Cerebellar cortex (tissue), 1 donor: ENCODE data around the gene HS1BP3.

Experiments used
- DNase-seq: peaks from one replicate; pipeline ENCODE4 v3.0.0-alpha.2; 2015; ENCODE audit warnings: low spot score

HS1BP3 gene

DNA sequence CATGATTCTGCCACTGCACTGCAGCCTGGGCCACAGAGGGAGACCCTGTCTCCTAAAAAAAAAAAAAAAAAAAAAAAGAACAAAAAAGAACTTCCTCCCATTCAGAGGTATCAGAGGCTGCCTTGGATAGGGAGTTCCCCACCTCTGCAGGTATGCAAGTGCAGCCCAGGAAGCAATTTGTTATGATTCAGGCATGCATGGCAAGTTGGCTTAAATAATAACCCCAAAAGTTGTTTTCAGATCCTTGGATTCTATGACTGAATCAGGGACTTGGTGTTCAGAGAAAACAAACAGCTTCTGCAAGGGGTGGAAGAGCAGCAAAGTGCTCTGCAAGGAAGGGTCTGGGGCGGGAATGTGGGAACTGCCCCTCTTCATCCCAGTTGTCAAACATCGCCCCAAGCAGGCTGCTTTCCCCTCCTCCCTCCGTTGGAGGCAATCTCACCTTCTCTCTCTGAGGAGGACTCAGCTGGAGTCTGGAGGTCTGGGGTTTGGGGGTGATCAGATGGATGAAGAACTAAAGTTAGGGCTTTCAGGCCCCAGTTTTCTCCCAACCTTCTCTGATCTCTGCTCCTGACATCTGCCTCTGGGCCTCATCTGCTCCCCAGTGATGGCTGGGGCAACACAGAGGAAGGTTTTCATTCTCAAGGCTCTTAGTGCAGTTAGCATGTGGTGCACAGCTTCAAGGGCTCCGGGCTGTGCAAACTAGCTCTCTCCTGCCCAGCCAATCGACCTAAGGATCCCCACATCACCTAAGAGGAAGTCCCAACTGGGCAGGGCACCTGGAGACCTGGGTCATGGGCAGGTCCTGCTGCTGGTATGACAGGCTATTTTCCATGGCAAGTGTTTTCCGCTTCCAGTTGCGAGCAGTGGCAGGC lies 12.5 kb upstream of the HS1BP3 start:
- DNase-seq: no peak

DNA sequence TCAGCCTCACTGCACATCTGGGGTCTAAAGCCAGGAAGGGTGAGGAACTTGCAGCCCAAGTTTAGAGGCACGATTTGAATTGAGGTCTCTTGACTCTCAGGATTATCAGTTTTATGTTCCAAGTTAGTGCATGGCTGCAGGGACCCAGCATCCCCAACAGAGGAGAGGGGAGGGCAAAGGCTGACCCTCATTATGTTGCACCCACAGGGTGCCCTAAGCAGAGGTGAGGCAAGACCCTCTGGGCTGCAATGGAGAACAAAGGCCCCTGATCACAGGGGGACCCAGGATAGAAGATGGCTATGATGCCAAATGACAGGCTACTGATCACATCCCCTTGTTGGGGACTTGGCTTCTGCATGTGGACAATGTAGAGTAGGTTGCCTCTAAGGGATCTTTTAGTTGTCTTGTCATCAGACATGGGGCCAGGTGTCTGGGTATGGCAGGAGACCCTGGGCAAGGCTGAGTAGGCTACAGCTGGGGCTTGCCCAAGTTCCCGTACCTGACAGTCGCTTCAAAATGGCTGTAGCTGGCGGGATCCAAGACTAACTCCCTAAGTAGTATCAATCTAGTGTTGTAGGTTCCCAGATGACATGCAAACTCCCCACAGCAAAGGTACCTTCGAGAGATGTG lies 11.5 kb upstream of the HS1BP3 start:
- DNase-seq: no peak

DNA sequence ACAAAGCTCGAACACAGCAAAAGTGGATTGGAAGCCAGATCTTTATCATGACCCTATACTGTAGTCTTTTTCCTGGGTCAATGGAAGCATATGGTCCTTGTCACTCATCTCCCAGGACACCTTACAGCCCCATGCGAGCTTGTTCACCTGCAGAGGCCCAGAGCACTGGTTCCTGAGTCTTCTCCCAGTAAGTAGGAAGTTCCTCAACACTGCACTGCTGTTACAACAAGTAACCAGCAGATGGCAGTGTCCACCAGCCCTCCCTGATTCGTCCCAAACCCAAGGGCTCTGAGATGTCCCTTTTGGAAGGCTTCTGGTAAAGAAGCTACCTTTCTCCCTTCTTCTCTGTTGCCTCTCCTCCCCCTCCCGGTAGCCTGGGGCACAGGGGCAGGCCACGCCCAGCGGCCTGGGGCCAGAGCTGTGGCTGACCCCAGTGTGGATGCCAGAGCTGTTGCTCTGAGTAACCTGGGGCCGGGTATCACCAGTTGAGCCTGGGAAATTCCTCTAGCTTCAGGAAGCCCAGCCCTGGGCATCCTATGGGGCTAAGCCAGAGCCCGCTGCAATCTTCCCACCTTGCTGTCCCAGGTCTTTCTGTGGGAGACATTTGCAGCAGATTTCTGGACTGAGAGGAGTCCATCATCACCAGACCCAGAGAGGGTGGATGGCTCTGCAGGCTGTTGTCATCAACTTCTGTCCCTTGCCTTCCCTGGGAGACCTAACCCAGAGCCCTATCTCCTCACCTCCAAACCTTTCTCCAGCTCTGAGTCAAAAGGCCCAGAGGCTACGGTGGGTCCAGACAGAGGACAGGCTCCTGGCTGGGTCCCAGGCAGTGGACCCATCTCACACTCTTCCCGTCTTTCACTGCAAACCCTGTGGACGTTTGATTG lies 10.8 kb upstream of the HS1BP3 start:
- DNase-seq: peak; percentile 88

DNA sequence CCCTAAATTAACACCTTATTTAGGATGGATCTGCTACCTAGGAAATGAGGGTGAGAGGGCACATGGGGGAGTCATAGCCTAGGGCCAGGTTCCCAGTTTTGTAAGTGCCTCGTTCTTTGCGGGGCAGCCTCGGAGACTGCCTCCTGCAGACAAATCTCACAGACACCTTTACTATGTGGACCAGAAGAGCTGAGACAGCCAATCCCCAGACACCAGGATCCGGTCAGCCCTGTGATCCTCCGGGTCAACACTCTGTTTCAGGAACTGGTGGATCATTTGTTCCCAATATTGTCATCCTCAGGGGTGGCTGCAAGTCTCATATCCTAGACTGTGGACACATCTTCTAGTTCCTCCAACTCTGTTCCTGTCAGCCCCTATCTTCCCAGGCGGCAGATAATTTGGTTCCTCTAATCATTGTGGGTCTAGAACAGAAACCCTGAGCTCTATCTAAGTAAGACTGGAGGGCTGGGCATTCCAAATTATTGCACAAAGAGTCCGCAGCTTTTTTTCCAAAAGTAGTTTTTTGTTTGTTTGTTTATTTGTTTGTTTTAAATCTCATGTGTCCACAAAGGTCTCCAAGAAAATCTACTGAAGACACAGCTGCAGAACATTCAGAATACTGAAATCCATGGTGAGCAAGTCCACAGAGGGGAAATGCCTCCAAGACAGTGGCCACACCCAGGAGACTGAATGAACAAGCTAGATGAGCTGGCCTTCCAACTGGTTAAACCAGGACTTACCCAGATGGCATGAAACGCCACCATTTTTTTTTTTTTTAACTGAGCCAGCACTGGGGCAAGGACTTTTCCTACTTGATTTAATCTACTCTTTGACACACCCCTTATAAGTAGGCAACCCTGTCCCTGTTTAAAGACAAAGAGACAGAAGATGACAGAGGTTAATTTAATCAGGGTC lies 9.9 kb upstream of the HS1BP3 start:
- no peak for DNase-seq

DNA sequence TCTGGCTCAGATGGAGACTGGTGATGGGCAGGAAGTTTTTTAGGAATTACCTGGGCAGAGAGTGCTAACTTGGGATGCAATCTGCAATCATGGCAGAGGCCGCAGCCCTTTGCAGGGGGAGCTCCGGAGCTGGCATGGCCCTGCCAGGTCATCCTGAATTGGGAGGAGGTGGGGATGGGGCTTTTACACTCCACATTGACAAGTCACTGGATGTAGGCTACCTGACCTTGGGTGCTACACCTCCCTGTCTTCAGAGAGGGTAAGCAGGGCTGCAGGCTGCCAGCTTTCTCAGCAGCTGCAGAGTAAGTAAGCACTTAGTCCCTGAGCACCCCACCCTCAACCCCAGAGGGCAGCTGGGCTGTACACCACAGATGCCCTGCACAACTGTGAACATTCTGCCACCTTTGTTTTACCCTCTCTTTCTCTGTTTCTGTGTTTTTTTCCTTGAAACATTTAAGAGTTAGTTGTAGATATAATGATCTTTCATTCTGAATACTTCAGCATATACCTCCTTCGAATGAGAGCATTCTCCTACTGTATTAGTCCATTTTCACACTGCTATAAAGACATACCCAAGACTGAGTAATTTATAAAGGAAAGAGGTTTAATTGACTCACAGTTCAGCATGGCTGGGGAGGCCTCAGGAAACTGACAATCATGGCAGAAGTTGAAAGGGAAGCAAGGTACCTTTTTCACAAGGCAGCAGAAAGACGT lies 6.8 kb upstream of the HS1BP3 start:
- DNase-seq: no peak

DNA sequence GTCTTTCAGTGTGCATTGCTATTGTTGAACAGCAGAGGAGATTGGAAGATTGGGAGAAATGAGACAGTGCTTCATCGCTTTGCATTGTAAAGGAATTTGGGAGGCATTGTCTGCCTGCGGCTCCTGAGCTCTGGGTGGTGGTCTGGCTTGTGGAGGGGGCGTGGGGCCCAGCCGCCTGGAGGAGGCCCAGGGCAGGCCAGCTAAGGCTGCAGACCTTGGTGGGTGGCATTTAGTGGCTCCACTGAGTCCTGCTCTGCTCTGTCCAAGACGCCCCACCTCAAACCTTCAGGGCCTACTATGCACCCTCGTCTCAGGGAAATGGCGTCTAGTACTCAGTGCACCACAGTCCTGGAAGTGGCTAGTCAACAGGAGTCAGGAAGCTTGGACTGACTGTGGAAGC lies 5.7 kb upstream of the HS1BP3 start:
- DNase-seq: no peak

DNA sequence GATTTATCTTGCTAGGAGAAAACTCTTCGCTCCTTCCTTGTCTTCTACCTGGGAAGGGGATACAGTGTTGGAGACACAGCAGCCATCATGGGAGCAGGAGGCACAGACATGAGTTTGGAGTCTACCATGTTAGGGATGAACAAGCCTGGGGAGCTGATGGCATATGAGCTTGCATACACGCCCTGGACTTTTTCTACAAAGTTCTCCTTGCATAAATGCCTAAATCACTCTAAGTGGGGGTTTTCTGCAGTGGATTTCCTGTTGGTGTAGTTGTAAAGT lies 3.6 kb upstream of the HS1BP3 start:
- DNase-seq: no peak

DNA sequence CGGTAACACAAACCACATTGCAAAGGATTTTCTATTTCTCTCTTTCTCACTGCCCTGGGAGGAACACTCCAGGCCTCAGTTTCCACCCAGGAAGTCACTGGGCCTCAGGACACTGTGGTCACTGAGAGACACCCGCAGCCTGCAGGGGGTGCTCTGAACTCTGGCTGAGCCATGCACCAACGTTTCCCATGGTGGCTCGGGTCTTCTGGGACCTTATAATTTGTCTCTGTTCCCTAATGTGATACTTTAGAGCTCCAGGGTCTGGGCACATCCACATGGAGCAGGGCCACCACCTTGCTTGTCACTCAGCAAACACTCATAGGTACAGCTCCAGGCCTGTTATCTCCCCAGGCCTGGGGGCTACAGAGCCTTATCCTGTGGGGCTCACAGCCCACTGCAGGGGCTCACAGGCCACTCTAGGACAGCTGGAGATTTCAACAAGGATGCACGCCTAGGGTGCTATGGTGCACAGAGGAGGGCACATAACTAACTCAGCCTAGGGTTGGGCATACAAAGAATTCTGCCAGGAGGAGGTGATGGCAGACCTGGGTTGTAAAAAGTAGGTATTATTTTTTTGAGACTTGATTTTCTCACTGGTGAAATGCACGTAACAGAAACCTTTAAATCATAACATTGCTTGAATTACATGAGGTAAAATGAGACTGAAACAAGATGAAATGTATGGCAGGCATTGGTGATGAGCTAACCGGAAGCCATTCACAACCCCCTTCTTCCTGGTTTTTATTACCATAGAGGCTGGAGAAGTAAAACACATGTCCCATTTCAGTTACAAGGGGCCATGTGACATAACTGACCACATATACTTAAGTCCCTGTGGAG lies 3.0 kb upstream of the HS1BP3 start:
- DNase-seq: no peak

DNA sequence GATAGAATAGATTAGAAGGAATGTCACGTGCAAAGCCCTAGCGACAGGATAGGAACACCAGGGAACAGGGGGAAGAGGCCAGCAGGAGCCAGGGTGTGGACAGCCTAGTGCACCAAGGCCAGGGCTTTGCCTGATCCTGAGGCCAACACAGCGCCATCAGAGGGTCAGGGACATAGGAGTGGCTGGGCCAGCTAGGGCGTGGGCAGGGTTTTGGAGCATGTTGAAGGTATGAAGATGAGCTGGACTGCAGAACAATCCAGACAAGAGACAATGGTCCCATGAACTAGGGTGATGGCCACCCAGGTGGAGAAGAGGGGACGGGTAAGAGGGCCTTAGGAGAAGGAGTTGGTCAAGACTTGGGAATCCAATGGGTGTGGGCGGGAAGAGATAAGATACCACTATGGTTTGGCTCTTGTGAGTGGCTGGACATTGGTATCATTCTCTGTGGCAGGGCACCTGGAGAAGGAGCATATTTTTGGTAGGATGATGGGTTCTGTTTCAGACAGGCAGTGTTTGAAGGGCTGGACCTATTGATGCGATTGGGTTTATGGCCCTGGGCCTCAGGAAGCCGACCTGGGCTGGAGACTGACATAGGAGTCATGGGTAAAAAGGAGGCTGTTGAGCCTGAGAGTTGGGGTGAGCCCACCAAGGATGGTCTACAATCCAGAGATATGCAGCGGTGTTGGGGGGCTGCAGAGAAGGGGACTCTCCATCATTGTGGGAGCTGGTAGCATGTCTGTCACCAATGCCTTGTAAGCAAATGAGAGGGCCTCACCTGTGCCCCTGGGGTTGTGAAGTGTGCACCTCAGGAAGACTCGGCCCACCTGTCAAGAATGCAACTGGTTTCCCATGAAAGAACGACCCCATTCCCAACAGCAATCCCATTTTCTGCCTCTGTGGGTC lies 2.0 kb upstream of the HS1BP3 start:
- DNase-seq: no peak

DNA sequence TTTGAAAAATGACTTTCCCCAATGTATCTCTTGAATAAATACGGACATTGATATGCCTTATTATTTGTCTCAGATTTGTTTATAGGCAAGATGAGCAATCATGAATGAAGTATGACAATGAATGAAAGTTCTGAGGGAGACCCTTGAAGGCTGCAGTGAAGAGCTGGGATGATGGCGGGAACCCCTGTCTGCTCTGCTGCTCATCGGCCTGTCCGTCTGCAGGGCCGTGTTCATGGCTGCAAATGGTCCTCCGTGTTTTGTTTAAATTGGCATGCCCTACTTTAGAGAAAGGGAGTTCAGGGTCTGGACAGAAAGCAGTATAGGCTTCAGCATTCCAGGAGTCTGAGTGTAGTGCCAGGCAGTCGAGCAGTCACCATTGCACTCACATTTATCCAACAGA lies 1.2 kb upstream of the HS1BP3 start:
- DNase-seq: no peak

DNA sequence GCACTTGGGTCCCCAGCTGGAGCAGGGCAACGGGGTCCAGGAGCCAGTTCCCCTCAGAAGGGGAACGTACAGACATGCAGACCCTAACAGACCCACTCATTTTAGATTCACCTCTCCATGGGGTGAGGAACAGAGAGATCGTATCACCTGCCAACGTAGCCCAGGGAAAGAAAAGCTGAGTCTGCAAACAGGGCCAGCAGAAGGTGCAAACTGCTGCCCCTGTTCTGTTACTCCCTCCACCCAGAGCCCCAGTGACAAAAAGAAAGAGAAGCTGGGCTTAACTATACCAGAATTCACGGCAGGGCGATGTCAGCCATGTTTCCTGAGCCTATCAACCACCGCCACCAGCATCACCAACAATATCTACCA lies 817 bp upstream of the HS1BP3 start:
- no peak for DNase-seq

DNA sequence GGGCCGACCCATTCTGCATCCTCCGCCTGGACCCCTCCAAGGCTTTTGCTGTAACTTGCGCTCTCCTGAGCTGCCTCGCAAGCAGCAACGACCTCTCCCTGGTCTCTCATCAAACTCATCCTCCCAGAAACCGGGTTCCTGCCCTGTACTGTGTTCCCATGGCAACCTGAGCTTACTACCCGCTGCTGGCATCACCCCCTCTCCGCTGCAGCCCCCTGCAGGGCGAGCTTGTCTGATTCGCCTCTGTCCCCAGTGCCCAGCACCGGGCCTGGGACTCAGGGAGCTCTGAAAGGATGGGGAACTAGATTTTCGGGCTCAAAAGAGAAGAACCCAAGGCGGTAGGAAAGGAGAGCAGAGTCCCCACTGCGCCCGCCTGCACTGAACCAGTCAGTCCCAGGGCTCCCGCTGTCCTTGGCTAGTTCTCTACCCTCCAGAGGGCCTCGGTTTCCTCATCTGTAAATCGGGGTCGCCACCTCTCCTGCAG lies 463 bp downstream of the HS1BP3 start:
- DNase-seq: peak; percentile 69

DNA sequence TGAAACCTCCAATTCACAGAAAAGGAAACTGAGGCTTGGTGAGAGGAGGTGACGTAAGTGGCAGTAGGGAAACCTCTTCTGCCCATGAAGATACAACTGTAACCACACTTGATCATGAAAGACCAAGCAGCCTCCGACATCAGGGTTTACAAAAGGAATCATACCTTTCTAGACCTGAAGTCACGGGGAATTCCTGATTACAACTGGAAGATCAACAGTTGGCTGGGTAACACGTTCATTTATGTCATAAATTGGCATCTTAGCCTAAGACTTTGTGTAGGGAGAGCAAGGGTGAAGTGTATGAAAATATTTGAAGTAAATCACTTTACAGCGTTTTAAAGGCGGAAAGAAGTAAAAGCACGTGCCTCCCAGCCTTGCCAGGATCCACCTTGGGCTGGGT lies 922 bp downstream of the HS1BP3 start:
- DNase-seq: no peak

DNA sequence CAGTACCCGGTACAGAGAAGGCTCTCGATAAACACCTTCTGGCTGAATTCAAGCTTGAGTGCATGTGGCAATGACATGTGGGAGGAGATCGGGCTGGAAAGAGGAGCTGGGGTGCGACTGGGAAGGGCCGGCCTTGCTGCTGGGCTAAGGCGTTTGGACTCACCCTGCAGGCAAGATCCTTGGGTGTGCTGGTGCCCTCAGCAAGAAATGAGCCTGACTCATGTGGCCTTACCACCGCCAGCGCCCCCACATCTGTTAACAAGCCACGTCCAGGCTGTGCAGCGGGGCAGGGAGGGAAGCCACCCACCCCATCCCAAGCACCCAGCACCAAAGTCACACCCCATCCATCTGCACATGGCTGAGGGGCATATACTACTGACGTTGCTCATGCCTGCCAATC lies 1.3 kb downstream of the HS1BP3 start:
- DNase-seq: no peak

DNA sequence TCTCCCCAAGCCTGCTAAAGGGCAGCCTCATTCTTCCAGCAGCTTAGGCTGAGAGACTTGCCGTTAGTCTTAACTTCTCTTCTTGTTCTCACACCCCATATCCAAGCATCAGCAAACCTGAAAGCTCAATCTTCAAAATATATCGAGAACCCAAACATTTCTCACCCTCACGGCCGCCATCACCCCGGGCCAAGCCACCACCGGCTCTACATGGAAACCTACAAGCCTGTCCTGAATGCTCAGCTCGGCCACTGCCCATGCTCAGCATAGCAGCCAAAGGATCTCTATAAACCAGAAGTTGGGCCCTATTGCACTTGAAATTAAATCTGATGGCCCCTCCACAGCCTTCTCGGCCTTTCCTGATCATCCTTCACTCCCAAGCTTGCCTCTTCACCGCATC lies 2.1 kb downstream of the HS1BP3 start:
- no peak for DNase-seq

DNA sequence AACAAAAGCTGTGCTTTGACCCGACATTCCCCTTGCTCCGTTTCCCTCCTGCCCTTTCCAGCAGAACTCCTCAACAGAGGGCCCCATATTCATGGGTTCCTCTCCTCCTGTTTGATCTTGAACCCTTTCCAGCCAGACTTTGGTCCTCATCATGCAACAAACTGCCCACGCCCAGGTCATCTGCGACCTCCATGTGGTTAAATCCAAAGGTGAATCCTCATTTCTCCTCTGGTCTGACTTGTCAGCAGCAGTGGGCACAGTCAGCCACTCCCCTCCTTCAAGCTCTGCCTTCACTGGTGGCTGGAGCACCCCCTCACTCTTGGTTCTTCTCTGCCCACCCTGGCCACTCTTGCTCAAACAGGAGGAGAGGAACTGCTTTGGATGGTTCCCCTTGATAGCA lies 2.7 kb downstream of the HS1BP3 start:
- no peak for DNase-seq

DNA sequence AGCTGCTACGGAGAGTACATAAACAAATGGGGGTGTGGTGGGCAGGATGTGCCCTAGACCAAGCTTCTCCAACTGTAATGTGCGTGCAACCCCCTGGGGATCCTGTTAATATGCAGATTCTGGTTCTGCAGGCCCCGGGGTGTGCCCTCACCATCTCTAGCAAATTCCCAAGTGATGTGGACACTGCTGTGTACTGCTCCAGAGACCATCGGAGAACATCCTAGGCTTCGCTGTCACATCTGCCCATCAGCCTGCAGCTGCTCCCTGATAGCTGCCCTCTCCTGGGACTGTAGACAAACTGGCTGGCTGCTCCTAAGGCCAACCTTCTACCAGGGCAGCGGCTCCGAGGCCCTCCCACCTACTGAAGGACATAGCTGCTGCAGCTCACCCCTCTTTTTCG lies 3.2 kb downstream of the HS1BP3 start:
- DNase-seq: no peak

DNA sequence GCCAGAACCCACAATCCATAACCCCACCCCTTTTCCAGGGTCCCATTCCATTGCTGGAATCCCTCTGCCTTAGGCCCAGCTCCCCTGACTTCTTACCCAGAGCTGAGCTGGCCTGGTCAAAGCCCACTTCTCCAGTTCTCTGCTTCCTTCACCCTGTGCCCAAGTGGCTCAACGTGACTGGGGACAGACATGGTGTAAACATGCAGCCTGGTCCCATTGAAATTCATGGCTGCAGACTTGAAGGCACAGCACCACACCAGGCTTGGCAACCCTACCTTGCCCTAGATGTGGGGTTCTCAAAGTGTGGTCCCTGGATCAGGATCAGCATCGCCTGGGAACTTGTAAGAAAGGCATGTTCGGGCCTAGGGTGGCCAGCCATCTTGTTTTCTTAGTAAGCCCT lies 3.7 kb downstream of the HS1BP3 start:
- no peak for DNase-seq

DNA sequence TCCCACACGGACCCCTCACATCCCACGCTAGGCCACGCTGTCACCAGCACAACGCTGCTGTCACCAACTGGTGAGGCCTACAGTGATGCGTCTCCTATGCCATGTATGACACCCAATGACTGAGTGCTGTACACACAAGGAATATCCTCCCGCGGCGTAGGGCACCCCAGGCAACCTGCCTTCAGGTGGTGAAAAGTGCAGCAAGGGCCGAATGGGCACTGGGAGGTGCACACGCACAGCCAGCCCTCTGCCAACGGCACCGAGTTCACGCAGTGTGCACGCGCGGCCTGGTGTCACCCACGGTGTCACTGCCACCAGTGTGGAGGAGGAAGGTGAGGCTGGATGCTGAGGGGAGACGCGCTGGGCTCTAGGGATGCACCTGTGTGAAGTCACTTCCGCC lies 4.5 kb downstream of the HS1BP3 start:
- no peak for DNase-seq
